ENCODE measurements around the gene P2RY2.

P2RY2 gene

DNA sequence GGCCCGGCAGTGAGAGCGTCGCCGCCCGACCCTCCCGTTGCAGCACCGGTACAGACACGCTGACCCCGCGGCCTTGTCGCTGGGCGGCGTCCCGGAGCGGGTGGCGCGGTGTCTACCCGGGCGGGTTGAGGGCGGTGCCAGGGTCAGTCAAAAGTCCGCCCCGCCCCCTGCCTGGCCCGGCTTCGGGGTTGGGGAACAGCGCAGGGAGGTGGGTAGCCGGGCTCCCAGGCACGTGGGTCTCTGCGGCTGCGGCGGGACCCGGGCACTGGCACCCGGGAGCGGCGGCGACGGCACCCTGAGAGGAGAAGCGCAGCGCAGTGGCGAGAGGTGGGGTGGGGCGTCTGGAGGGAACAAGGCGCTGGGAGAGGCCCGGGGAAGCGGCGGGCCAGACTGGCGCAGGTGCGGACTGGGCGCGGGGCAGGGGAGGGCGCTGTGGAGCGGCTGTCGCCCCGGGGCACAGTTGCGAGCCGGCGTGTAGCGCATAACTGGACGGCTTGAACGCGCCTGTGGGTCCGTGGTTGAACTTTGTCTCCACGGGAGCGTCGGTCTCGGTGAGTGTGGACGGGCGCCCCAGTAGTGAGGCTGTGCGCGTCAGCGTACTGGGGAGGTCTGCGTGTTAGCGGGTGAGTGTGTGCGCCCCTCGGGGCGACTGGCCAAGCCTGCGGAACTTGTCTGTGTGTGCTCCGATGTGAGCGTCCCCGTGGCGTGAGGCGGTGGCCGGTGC, at the start of gene P2RY2:
Gene P2RY2 (plus strand): TSS at position 176 of the 724 bp plus-strand sequence. CDS start 15,879 bp downstream, outside the sequence.
- no peak for FAIRE-seq

- no peak for FAIRE-seq
Measured at GRCh38 chr11:73168925-73169579, 49.0 kb upstream of the P2RY2 start.

DNA sequence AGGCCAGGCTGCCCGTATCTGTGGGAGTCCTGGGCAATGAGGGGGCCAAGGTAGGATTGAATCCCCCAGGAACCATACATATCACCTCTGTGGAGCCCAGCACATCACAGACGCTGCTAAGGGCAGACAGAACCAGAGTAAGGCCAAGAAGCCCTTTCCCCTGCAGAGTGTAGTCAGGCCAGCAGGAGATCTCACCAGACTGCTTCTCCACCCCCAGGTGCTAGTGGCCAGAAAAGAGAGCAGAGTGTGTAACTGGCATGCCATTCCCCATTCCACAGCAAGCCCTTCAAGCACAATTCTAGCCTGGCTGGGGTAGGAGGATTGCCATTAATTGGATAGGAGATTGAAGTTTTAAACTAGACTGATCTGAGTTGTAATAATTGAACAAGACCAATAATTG, 47.9 kb upstream of the P2RY2 start:
- FAIRE-seq = no peak

DNA sequence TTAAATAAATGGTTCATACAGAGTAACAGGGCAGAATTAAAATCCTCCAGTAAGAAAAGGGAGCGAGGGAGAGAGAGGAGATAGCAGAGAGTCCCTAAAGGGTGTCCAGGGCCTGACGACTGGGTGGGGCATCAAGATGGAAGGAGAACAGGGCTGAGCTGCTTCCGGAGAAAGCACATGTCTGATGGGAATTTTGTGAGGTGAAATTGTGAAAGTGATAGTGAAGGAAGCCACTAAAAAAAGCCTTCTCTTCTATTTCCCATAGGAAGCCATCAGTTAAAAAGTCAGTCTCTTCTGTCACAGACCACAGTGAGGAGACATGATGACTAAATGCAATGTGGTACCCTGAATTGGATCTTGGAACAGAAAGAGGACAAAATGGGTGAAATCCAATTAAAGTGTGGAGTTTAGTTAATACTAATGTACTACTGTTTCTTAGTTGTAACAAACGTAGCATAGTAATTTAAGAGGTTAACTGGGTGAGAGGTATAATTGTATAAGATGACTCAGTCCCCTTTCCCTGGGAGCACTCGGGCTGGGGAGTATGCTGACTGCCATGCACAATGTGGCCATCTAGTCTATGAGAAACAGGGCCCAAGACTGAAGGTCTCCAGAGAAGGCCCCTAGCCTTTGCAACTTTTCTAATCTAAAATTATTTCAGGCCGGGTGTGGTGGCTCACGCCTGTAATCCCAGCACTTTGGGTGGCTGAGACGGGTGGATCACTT, 46.5 kb upstream of the P2RY2 start:
- no peak for FAIRE-seq

DNA sequence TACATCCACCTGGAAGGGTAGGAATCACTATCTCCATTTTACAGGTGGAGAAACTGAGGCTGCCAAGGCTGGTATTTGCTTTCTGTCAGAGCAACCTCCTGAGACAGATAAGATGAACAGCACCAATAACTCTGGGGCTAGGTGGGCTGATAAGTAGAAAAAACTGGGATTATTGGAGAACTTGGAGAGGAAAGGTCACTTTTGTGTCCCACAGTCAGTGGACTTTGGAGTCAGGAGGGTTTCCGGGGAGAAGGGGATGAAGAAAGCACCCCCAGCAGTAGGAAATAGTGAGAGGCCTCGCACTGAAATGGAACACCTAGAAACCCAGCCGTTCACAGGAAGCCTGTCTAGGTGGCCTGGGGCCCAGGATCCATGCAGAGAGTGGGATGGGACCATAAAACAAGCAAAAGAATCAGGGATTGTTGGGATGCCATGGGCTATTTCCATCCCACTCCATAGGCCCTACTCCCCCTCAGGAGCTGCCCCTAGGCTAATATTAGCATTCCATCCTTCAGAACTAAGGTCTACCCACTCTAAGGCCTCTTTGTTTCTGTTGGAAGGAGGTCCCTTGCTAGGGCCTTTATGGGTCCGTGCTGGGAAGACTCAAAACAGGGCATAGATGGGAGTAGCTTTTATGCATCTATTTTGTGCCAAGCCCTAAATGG, 45.0 kb upstream of the P2RY2 start:
- no peak for FAIRE-seq

- FAIRE-seq = no peak
Measured at GRCh38 chr11:73173755-73174494, 44.2 kb upstream of the P2RY2 start.

DNA sequence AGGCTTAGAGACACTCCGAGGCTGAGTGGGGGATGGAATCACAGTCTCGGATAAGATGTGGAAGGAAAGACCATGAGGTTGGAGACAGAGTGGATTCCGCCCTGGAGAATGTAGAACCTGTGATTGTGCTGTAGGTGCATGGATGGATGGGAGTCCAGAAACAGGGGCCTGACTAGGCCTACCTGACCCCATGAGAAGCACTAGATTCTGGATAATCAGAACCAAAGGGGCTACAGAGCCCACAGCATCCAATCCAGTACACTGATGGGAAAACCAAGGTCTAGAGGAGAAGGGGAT, 43.6 kb upstream of the P2RY2 start:
- no peak for FAIRE-seq

DNA sequence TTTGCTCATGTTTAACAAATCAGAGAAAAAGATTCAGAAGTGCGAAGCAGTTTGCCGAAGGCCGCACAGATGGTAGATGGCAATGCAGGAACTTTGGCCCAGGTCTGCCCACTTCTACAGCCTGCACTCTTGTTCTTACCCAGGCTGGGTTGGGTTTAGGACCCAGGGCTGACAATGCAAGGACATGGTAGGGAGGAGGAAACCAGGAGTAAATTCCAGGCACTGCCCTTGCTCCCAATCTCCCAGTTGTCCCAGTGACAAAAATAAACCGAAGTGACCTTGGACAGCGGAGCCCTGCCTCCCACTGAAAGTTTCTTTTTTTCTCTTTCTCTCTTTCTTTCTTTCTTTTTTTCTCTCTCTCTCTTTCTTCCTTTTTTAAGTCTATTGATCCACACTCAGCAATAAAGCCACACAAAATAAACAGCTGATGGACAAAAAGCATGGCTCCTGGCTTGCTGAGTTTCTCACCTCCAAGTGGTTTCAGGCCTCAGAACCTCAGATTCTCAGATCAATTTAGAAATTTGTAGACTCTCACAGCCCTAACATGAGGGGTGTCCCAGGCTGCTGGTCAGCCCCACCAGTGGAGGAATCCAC, 42.4 kb upstream of the P2RY2 start:
- FAIRE-seq = no peak

DNA sequence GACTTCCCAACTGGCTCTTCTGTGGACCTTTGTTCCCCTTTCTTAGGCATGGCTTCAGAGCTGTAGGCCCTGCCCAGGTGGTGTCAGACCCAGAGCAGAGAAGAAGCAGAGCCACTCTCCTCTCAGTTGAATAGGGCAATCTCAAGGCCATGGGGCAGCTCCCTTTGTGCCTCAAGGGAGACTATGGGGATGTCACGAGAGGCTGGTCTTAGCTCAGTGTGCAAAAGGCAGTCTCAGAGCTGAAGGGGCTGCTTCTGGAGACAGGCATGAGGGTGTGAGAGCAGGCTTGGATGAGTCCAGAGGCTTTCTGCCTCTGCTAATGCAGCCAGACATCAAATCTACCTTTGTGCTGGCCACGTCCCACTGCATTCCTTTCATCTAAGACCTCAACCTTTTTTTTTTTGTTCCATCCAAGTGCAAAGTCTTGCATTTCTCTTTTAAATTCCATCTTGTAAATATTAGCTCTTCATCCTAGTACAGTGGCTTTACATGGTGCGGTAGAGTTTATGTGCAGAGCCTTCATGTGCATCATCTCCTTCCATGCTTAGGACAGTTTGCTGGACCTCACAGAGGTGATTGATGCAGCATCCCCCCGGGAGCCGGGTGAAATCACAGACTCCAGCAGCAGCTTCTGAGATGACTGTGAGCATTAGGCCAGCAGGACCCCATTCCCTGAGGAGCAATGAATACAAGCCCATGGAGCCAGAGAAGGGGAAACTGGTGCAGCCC, 41.8 kb upstream of the P2RY2 start:
- FAIRE-seq = no peak

DNA sequence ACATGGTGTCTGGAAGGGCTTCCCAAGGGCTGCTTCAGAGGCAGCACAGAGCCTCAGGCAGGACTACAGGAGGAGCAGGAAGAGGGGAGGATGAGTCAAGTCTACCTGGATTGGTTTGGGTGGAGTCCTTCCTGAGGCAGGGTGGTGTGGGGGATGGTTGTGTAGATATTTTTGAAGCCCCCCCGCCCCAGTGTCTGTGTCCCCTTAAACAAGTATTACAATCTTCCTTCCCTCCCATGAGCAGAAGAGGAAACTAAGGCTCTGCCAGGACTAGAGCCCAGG, 41.3 kb upstream of the P2RY2 start:
- FAIRE-seq = no peak

DNA sequence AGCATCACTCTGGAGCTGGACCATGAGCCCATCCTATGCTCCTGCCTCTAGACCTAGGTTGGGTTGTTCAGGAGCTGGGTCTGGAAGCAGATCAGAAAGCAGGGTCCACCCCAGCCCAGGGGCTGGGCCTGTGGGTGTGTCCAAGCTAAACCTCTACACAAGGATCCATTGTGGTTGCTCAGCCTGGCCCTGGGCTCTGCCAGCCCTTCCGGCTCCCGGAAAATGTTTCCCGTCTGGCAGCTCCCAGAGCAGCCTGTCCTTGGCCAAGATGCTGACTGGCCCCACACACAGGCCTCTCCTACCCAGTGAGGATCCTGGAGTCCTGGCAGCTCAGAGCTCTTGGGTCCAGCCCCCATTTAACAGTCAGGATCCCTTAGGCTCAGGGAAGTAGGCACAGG, 40.7 kb upstream of the P2RY2 start:
- no peak for FAIRE-seq

DNA sequence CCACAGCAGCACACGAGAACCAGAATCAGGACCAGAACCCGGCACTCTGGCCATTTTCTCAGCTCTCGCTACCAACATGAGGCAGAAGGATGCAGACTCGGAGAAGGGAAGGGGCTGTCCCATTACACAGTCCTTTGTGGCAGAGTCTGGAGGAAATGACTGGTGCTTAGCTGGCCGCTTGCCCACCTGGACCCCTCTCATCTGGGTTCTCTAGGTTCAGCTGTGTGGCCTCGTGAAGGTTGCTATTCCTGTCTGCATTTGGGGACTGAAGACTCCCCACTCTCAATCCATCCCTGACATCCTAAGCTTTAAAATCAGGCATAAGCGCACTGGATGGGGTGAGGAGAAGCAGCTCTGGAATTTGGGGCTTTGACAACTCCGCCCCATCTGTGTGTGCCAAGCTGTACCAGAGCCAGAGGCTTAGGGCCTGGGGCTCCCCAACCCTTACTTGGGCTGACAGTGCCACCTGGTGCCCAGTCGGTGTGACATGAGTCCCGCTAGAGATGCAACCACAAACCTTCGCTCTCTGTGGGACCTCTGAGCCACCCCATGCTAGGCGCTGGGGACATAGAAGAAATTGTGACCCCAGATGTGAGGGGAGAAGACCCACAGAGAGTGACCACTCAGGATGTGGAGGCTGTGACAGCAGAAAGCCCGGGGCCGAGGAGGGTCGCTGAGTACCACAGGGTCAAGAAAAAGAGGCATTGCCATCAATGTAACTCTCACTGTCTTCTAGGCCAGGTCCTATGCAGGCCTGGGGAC, 40.1 kb upstream of the P2RY2 start:
- FAIRE-seq = no peak

- no peak for FAIRE-seq
Measured at GRCh38 chr11:73178681-73179080, 39.4 kb upstream of the P2RY2 start.

DNA sequence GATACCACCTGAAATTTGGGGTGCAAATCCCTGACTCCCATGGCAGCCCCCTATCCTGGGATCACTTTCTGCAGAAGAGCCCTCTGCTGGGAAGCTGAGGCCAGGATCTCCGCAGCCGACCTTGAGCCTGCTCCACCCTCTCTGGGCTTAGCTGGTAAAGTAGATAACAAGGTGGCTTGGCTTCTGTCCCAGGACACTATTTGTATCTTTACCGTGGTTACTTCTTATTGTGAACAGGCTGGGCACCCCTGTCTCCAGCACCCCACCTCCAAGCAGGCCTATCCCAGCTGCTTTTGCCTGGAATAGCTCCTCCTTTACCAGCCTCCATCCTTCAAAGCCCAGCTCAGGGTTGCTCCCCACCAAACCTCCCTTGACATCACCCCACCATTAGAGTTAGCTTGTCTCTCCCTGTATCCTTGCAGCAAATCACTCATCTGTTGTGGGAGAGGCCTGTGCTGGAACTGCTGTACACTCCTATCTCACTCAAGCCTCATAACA, 35.2 kb upstream of the P2RY2 start:
- no peak for FAIRE-seq

DNA sequence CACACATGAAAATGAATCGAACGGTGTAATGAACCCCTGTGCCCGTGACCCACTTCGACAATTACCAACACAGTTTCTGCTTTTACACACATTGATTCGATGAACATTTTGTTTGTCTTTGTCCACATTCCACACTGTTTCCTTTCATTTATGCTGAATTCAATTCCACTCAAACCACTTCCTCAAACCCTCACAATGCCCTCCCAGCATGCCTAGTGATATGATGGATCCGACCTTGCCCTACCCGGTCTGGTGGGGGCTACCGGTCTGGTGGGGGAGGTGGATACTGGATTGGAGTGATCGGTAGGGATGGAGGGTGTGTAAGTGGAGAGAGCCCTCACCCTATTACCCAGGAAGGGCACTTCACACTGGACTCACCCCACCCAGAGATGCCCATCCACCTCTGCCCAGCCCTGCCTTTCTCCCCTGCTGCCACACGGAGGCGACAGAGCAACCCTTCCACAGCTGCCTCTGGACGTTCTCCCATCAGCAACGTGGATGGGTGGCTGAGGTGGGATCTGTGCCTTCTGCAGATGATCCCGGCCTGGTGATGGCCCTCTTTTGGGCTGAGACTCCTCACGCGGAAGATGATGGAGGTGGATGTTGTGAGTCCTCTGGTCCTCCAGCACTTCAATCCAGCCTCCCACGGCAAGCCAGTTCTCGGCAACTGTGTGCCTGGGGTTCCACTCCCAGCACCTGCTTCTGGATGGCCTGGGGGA, 33.0 kb upstream of the P2RY2 start:
- FAIRE-seq = no peak

DNA sequence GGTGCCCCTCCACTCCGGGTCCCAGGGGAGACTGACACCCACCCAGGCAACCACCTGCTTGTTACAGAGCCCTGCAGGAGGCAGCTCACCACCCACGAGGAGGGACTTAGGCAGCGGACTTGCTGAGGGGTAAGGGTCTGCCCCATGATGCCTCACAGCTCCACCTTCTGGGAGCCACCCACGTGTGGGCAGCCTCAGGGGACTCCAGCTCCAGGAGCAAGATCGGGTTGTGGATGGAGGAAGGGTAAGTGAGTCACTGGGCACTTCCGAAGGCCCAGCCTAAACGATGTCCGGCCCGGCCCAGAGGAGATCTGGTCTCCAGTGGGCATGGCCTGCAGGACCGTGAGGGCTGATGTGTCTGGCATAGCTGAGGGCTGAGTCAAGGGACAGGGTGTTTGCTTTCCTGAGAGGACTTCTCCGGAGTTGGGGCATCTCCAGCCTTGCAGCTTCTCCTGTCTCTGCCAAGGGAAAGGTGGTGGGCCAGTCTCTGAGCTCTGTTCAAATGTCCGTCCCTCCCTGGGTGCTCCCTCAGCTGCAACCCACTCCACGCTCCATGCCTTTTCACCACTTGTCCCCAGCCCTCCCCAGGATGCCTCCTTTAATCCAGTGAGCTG, 32.3 kb upstream of the P2RY2 start:
- FAIRE-seq = no peak

DNA sequence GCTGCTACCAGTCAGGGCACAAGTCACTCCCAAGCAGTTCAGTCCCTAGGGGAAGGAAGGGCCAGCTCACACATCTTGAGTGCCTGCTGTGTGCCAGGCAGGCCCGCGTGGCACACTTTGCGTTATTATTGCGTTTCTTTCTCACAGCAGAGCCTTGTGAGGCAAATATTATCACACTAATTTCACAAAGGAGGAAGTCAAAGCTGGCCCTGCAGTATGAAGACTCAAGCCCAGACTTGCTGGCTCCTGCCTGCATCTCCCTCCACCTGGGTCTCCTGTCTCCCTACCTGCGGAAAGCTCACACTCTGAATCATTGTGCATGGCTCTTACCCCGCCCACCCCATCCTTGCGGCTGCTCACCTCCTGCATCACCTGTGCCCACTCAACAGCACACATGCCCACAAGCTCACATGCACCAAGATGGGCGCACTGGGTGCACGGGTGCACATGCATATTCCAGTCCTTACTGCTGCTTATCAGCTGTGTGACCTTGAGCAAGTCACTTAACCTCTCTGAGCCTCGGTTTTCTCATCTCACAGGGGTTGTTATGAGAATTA, 31.7 kb upstream of the P2RY2 start:
- no peak for FAIRE-seq

GRCh38 chr11:73186886-73187285, 31.2 kb upstream of the P2RY2 start:
- FAIRE-seq = no peak

DNA sequence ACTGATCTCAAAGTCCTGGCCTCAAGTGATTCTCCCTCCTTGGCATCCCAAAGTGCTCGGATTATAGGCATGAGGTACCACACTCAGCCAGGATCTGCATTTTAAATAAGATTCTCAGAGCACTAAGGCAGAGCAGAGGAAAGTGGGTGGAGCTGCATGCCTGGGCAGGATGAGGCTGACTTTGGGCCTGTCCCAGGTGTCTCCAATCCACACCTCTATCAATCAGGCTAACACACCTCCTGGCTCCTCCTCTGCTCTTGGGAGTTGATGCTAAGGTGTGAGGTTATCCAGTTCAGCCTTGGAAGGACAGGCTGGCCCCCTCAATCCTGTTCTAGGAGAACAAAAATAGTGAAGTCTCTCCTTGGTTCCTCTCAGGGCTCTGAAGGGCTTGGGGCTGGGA, 30.2 kb upstream of the P2RY2 start:
- no peak for FAIRE-seq

DNA sequence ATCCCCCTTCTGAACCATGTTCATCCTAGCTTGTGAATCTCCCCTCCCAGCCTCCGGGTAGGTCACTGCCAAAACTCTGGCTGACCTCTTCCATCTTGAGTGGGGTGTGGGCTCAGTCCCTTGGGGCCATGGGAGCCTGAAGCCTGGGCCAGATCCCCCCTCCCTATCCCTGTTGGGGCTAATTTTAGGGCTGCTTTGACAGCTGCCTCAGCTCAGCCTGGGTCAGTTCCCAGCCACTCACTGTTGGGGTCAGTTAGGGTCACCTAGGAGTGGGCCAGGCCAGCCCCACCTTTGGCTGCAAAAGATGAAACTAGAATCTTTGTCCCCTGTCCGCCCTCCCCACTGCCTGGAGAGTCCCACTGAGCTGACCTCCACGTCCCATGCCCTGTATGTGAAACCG, 29.8 kb upstream of the P2RY2 start:
- FAIRE-seq = no peak
